ENCODE data around the gene AUH.
A peak's percentile ranks its signal among the peaks of the same experiment; 100 is the strongest.

Gene AUH

DNA sequence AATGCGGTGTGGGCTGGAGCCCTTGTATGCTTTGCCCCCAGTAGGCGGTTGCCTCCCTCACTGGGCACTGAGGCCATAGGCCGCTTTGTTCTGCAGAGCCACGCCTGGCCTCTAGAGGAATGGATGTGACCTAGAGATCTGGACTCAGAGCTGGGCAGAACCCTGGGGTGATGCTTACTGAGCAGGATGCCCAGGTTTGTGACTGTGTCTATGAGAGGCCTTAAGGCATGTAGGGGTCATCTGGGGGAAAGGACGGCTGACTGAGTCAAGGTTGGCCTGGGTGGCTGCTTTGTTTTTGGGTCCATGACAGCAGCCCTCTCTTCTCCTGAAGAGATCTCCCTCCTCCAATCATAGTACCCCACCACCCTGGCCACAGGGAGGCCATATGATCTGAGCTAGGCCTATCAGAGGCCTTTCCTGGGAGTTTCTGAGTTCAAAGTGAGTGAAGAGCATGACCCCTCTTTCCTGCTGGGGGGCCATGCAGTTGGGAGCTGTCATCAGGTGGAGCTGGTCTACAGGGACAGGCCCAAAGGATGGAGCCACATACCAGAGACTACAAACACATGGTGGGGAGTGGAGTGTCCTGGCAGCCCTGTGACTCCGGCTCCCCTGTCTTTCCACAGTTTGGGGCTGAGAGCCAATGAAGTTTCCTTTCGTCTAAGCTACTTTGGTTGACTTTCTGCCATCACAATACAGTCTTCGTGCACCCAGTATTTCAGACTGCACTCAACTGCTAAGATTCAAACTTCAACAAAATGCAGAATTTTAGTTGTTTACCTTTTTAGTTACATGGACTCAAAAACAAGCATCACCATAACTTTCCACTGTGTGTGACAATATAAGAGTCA lies 165.4 kb downstream of the AUH start:
- Histone ChIP-seq H3K27ac (no peak overlapping the region), H3K27me3 (peaks cover 13% of the 10 kb centered on the region), H3K36me3 (no peaks in the 10 kb centered on the region), H3K9me3 (no peaks in the 10 kb centered on the region), H3K4me3 (ENCODE audit: low read depth in 1 of 2, low read length in 1 of 2) (no peak overlapping the region), H3K4me1 (ENCODE audit: control insufficient read depth in 1 of 2, insufficient read depth in 1 of 2, low read depth in 1 of 2, low read length in 1 of 2) (peaks cover 33 to 55% of the 10 kb centered on the region in 2 experiments)
- TF ChIP-seq, protein P1, sequence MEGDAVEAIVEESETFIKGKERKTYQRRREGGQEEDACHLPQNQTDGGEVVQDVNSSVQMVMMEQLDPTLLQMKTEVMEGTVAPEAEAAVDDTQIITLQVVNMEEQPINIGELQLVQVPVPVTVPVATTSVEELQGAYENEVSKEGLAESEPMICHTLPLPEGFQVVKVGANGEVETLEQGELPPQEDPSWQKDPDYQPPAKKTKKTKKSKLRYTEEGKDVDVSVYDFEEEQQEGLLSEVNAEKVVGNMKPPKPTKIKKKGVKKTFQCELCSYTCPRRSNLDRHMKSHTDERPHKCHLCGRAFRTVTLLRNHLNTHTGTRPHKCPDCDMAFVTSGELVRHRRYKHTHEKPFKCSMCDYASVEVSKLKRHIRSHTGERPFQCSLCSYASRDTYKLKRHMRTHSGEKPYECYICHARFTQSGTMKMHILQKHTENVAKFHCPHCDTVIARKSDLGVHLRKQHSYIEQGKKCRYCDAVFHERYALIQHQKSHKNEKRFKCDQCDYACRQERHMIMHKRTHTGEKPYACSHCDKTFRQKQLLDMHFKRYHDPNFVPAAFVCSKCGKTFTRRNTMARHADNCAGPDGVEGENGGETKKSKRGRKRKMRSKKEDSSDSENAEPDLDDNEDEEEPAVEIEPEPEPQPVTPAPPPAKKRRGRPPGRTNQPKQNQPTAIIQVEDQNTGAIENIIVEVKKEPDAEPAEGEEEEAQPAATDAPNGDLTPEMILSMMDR (IDR thresholded peaks at IDR 0.05), result no peak

GRCh38 chr9:91195372-91196012 lies 166.2 kb downstream of the AUH start:
- TF ChIP-seq, protein P1 (IDR thresholded peaks at IDR 0.05), result no peak
- Histone ChIP-seq H3K4me1 (ENCODE audit: control insufficient read depth in 1 of 2, insufficient read depth in 1 of 2, low read depth in 1 of 2, low read length in 1 of 2) (peaks cover 33 to 55% of the 10 kb centered on the region in 2 experiments), H3K27me3 (peaks cover 21% of the 10 kb centered on the region), H3K9me3 (no peaks in the 10 kb centered on the region), H3K4me3 (ENCODE audit: low read depth in 1 of 2, low read length in 1 of 2) (no peak overlapping the region), H3K36me3 (no peaks in the 10 kb centered on the region), H3K27ac (no peak overlapping the region)

DNA sequence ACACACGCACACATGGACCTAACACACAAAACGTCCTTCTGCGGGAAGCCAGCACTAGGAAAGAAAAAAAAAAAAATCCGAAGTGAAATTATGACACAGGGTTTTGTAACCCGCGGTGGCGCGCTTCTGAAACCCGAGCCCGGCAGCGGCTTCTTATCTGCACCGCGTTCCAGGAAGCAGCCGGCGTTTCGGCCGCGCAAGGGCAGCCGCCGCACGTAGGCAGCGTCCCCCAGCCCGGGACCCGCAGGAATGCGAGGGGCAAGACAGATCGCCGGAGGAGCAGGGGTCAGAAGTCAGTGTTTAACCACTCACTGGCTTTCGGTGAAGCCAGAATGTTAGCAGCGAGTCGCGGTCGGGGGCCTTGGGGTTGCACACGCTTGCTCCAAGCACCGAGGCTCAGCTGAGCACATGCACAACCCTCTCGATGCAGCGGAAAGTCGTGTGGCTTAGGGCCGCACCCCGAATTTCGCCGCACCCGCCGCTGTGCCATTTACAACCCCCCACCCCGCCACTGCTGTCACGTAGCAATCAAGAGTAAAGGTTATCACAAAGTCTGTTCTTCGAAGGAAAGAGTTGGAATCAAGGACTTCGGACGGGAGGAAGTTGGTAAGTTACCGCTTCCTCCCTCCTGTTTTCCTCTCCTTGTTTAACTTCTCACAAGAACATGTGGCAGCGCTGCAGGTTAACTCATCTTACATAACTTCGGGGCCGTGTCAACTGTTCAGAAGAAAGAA lies 167.9 kb downstream of the AUH start:
- Histone ChIP-seq H3K27ac (peak overlapping the region; percentile 74), H3K27me3 (peaks cover 24% of the 10 kb centered on the region), H3K4me3 (ENCODE audit: low read depth in 1 of 2, low read length in 1 of 2) (peak overlapping the region; percentile 68 to 72), H3K36me3 (no peaks in the 10 kb centered on the region), H3K4me1 (ENCODE audit: control insufficient read depth in 1 of 2, insufficient read depth in 1 of 2, low read depth in 1 of 2, low read length in 1 of 2) (peaks cover 33 to 55% of the 10 kb centered on the region in 2 experiments), H3K9me3 (no peaks in the 10 kb centered on the region)
- TF ChIP-seq, protein P1 (IDR thresholded peaks at IDR 0.05), result no peak

DNA sequence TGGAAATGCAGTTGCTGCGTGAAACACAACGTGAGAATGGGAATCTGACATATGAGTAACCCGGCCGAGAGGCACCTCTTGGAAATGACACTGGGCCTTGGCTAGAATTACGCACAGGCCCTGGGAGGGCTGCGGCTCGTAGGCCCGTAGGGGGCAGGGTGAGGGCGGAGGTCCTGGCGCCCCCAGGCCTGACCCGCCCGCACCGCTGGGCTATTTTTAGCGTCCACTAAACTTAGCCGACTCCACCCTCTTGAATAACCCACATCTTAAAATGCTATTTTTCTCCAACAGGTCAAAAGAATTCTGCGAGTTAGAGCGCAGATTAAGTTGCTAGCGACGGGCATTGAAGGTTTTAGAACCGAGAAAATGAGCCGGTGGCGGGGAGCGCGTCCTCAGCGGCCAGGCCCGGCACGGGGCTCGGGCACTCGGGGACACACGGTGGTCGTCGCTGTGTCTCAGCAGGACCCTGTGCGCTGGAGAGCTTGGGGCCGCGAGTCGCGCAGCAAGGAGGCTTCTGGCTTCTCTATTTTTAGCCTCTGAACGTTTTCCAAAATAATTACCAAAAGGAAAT lies 168.5 kb downstream of the AUH start:
- peaks cover 24% of the 10 kb centered on the region for H3K27me3 ChIP-seq
- peak overlapping the region; percentile 74 for H3K27ac ChIP-seq
- peaks cover 33 to 50% of the 10 kb centered on the region in 2 experiments for H3K4me1 ChIP-seq (ENCODE audit: control insufficient read depth in 1 of 2, insufficient read depth in 1 of 2, low read depth in 1 of 2, low read length in 1 of 2)
- no peaks in the 10 kb centered on the region for H3K36me3 ChIP-seq
- TF ChIP-seq, protein P1 (IDR thresholded peaks at IDR 0.05), result no peak
- H3K9me3 ChIP-seq, result no peaks in the 10 kb centered on the region
- H3K4me3 ChIP-seq (ENCODE audit: low read depth in 1 of 2, low read length in 1 of 2), result peak overlapping the region; percentile 68 to 72

DNA sequence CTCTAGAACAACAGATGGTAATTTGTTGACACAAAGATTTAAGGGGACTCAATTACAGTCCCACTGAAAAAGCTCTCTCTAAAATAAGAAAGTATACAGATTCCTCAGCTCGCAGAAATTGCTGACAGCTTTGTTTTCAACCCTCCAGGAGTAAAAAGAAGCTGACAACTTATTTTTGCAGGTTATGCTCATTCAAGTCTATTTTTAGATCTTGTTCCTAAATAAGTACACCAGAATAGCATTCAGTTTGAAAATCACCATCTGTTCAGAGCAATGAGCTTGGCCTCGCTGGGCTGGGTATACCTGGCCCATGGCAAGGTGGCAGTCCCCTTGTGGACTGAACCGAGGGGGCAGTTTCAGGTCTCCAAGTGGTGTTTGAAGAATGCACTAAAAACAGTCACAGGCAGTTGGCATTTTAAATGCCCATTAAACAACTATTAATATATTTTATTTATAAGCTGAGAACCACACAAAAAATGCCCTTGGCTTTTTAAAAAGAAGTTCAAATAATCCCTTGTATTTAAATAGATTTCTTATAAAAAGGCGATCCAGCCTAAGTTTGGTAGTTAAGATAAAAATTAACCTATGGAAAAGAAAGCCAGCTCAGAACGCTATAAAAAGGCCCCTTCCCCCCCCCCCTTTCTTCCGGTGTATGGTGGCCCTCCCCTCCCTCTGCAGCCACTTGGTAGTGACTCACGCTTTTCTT lies 169.2 kb downstream of the AUH start:
- no peaks in the 10 kb centered on the region for H3K9me3 ChIP-seq
- peak overlapping the region; percentile 74 for H3K27ac ChIP-seq
- H3K36me3 ChIP-seq, result no peaks in the 10 kb centered on the region
- peaks cover 24% of the 10 kb centered on the region for H3K27me3 ChIP-seq
- H3K4me1 ChIP-seq (ENCODE audit: control insufficient read depth in 1 of 2, insufficient read depth in 1 of 2, low read depth in 1 of 2, low read length in 1 of 2), result peaks cover 28 to 44% of the 10 kb centered on the region in 2 experiments
- peak overlapping the region; percentile 68 to 72 for H3K4me3 ChIP-seq (ENCODE audit: low read depth in 1 of 2, low read length in 1 of 2)
- TF ChIP-seq, protein P1 (IDR thresholded peaks at IDR 0.05), result no peak
